ENCODE data around the gene LIMS2.

DNA sequence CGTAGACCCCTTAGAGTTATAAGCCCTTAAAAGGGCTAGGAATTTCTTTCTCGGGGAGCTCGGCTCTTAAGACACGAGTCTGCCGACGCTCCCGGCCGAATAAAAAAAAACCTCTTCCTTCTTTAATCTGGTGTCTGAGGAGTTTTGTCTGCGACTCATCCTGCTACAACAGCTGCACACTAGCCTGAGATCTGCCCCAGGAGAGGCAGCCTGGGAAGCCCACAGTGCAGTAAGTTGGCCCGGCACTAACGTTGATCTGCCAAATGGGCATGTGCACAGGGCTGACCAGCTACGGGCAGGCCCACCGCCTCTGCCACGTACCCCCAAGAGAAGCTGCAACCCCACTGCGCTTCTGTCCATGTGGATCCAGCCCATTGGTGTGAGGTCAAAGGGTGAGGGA, 8.4 kb upstream of the LIMS2 start:
- TF ChIP-seq, protein P1, sequence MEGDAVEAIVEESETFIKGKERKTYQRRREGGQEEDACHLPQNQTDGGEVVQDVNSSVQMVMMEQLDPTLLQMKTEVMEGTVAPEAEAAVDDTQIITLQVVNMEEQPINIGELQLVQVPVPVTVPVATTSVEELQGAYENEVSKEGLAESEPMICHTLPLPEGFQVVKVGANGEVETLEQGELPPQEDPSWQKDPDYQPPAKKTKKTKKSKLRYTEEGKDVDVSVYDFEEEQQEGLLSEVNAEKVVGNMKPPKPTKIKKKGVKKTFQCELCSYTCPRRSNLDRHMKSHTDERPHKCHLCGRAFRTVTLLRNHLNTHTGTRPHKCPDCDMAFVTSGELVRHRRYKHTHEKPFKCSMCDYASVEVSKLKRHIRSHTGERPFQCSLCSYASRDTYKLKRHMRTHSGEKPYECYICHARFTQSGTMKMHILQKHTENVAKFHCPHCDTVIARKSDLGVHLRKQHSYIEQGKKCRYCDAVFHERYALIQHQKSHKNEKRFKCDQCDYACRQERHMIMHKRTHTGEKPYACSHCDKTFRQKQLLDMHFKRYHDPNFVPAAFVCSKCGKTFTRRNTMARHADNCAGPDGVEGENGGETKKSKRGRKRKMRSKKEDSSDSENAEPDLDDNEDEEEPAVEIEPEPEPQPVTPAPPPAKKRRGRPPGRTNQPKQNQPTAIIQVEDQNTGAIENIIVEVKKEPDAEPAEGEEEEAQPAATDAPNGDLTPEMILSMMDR (conservative IDR thresholded peaks at IDR 0.05) = no peak
- TF ChIP-seq ZFX (IDR thresholded peaks at IDR 0.05) = no peak
